A673 (cell line): ENCODE results near the gene ODF2L. TPM values are rescaled to one million over a fixed set of nuclear protein-coding genes. Genes with fewer than 3 reads are reported as not detected.

Experiments used
- BruUV-seq: library from RNA; stranded (reverse); fragments of 400-500 nt; replicated peaks from 2 replicates; lab custom pipeline; 2021; lab: Mats Ljungman, UMichigan
- CTCF ChIA-PET: fragments of 300-600 bp; sonication (Branson Sonifier 250); formaldehyde crosslinking; loops from one replicate; lab custom pipeline; 2022; ENCODE audit warnings: antibody characterized with exemption; lab: Charles Lee
- POLR2A ChIA-PET: fragments of 300-600 bp; sonication (Branson Sonifier 250); formaldehyde crosslinking; loops from one replicate; lab custom pipeline; 2022; ENCODE audit warnings: antibody characterized with exemption; ENCODE audit not compliant: low non-redundant PET; lab: Charles Lee
- DNase-seq: peaks from one replicate; pipeline ENCODE4 v3.0.0-alpha.2; 2015; ENCODE audit warnings: low spot score
- H3K27ac ChIP-seq: fragments of 200-600 bp; sonication (generic); 2 replicates; pipeline ENCODE4 v1.5.1; 2016; ENCODE audit warnings: mixed run types, low read depth, mild to moderate bottlenecking, mixed read lengths, antibody characterized with exemption, low read length; ENCODE audit not compliant: poor library complexity, severe bottlenecking
- H3K27me3 ChIP-seq: fragments of 200-600 bp; sonication (generic); replicated peaks from 2 replicates; pipeline ENCODE4 v1.6.1; 2017; ENCODE audit warnings: mixed run types, low read depth, mild to moderate bottlenecking, mixed read lengths, antibody characterized with exemption, low read length; ENCODE audit not compliant: insufficient read depth, poor library complexity
- H3K36me3 ChIP-seq: fragments of 200-600 bp; sonication (generic); 2 replicates; pipeline ENCODE4 v1.6.1; 2016; ENCODE audit warnings: mixed run types, mild to moderate bottlenecking, mixed read lengths, antibody characterized with exemption, low read length; ENCODE audit not compliant: insufficient read depth, poor library complexity, severe bottlenecking
- H3K4me1 ChIP-seq: fragments of 200-600 bp; sonication (generic); 2 replicates; pipeline ENCODE4 v1.6.1; 2017; ENCODE audit warnings: mixed run types, mild to moderate bottlenecking, mixed read lengths, antibody characterized with exemption, low read length; ENCODE audit not compliant: insufficient read depth, poor library complexity, severe bottlenecking
- H3K4me3 ChIP-seq: fragments of 200-600 bp; sonication (generic); 2 replicates; pipeline ENCODE4 v1.5.1; 2016; ENCODE audit warnings: low read depth, mixed run types, mild to moderate bottlenecking, mixed read lengths, low read length; ENCODE audit not compliant: poor library complexity, severe bottlenecking
- H3K9me3 ChIP-seq: fragments of 200-600 bp; sonication (generic); 2 replicates; pipeline ENCODE4 v1.6.1; 2016; ENCODE audit warnings: mixed run types, low read depth, mild to moderate bottlenecking, mixed read lengths, antibody characterized with exemption, low read length; ENCODE audit not compliant: poor library complexity, severe bottlenecking
- EZH2 ChIP-seq: fragments of 200-600 bp; sonication (generic); IDR thresholded peaks from 2 replicates; pipeline ENCODE4 v1.6.1; 2017; ENCODE audit warnings: borderline replicate concordance, low read depth, mild to moderate bottlenecking, mixed read lengths, antibody characterized with exemption, low read length; ENCODE audit not compliant: poor library complexity, severe bottlenecking
- intact Hi-C: fragments of 100-400 bp; cut with micrococcal nuclease; formaldehyde crosslinking; loops from one replicate; pipeline ENCODE4 v1.10.0; 2022; ENCODE audit not compliant: unreplicated experiment
- total RNA-seq: library from RNA; stranded (reverse); gene quantifications from 2 replicates; pipeline ENCODE4 v1.2.3, GENCODE V29; 2021
- TF ChIP-seq, protein P1 (sequence below): fragments of 300-800, 200-600 bp; sonication (generic); conservative IDR thresholded peaks from 2 replicates; pipeline ENCODE4 v1.5.1; 2017; ENCODE audit warnings: low read depth, mild to moderate bottlenecking, antibody characterized with exemption, low read length, moderate library complexity, mixed read lengths

The ODF2L gene
- total RNA-seq, 1 experiment from 2014 or later, result 38.9 TPM

GRCh38 chr1:86394416-86394815, 1.7 kb downstream of the ODF2L start:
- DNase-seq, result no peak
- H3K4me3 ChIP-seq, result no peak overlapping the region
- H3K9me3 ChIP-seq, result no peaks in the 10 kb centered on the region
- intact Hi-C loops, result no loop called here
- POLR2A ChIA-PET, result interaction anchor here (0.5 to 0.7 kb wide), 2 partner anchors 27 to 59 kb away, joined by 5 read pairs; no protein-coding TSS in a partner anchor
- H3K27ac ChIP-seq, result no peak overlapping the region
- H3K4me1 ChIP-seq, result peaks cover 9% of the 10 kb centered on the region
- no peaks in the 10 kb centered on the region for H3K27me3 ChIP-seq
- CTCF ChIA-PET, result no interaction called here
- no peaks in the 10 kb centered on the region for H3K36me3 ChIP-seq
- no peak for TF ChIP-seq EZH2
- TF ChIP-seq, protein P1, sequence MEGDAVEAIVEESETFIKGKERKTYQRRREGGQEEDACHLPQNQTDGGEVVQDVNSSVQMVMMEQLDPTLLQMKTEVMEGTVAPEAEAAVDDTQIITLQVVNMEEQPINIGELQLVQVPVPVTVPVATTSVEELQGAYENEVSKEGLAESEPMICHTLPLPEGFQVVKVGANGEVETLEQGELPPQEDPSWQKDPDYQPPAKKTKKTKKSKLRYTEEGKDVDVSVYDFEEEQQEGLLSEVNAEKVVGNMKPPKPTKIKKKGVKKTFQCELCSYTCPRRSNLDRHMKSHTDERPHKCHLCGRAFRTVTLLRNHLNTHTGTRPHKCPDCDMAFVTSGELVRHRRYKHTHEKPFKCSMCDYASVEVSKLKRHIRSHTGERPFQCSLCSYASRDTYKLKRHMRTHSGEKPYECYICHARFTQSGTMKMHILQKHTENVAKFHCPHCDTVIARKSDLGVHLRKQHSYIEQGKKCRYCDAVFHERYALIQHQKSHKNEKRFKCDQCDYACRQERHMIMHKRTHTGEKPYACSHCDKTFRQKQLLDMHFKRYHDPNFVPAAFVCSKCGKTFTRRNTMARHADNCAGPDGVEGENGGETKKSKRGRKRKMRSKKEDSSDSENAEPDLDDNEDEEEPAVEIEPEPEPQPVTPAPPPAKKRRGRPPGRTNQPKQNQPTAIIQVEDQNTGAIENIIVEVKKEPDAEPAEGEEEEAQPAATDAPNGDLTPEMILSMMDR, result no peak
- BruUV-seq, result no TSS peak

DNA sequence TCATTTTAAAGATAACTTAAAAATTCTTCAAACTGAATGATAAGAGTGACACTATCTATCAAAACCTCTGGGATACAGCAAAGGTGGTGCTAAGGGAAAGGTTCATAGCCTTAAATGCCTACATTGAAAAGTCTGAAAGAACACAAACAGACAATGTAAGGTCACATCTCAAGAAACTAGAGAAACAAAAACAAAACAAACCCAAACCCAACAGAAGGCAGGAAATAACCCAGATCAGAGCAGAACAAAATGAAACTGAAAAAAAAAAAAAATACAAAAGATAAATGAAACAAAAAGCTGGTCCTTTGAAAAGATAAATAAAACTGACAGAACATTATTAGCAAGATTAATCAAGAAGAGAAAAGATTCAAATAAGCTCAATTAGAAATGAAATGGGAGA, 6.8 kb downstream of the ODF2L start:
- no peak for DNase-seq
- ChIA-PET CTCF (no interaction called here), POLR2A (no interaction called here)
- Histone ChIP-seq H3K4me1 (no peaks in the 10 kb centered on the region), H3K4me3 (no peak overlapping the region), H3K36me3 (no peaks in the 10 kb centered on the region), H3K9me3 (no peaks in the 10 kb centered on the region), H3K27me3 (no peaks in the 10 kb centered on the region), H3K27ac (no peak overlapping the region)
- no peak for TF ChIP-seq EZH2
- TF ChIP-seq, protein P1, result no peak
- intact Hi-C loops, result loop anchor here (10.0 kb wide), 1 partner anchor 315 kb away; the partner anchor contains the start of gene SH3GLB1
- BruUV-seq, result no TSS peak

DNA sequence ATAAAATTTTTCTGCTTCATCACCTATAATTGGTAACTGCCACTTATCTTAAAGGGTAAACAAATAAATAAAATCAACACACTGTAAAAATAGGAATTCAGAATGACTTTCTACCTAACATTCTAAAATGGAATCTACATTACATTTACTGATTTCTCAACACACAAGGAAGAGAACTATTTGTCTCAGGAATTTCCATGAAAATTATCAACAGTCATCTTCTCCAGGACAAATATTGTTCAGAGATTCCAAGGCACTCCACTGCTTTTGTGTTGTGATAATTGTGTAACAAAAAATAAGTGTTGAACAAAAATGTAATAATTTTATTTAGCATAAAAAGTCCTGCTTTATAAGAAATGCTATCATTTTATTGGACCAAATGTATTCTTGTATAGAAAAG, 7.3 kb downstream of the ODF2L start:
- ChIA-PET CTCF (no interaction called here), POLR2A (no interaction called here)
- intact Hi-C loops, result loop anchor here (10.0 kb wide), 1 partner anchor 316 kb away; the partner anchor contains the start of gene SH3GLB1
- no TSS peak for BruUV-seq
- no peaks in the 10 kb centered on the region for H3K9me3 ChIP-seq
- H3K27me3 ChIP-seq, result no peaks in the 10 kb centered on the region
- TF ChIP-seq, protein P1, result no peak
- no peak for TF ChIP-seq EZH2
- H3K4me3 ChIP-seq, result no peak overlapping the region
- no peaks in the 10 kb centered on the region for H3K36me3 ChIP-seq
- DNase-seq, result no peak
- no peaks in the 10 kb centered on the region for H3K4me1 ChIP-seq
- no peak overlapping the region for H3K27ac ChIP-seq
